HG03064 (cell line): ENCODE results near the gene TTC9.

Experiments
- ATAC-seq: cut with Tn5 transposase; IDR thresholded peaks from one replicate; pipeline ENCODE4 v1.9.1; 2021; ENCODE audit warnings: low read depth; ENCODE audit not compliant: unreplicated experiment

The TTC9 gene

GRCh38 chr14:70643967-70644366, 2.3 kb downstream of the TTC9 start:
- ATAC-seq: no peak

DNA sequence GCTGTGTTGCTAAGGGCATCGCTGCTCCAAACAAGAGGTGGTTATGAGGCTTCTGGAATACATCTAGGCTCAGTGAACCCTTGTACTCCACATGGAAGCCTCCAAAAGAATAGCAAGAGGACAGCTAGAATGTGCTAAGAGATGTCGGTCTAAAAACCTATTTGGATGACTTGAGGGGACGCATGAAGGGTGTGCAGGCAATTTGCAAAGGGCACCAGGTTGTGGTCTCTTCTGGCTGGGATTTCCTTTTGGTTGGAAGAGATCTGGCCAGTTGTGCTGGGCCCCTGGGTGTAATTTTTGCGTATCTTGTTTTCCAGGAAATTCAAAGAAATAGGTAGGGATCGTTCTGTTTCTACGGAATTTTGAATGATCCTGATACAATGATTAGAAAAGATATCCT, 4.2 kb downstream of the TTC9 start:
- no peak for ATAC-seq

- ATAC-seq: no peak
Measured at GRCh38 chr14:70646705-70647104, 5.0 kb downstream of the TTC9 start.

DNA sequence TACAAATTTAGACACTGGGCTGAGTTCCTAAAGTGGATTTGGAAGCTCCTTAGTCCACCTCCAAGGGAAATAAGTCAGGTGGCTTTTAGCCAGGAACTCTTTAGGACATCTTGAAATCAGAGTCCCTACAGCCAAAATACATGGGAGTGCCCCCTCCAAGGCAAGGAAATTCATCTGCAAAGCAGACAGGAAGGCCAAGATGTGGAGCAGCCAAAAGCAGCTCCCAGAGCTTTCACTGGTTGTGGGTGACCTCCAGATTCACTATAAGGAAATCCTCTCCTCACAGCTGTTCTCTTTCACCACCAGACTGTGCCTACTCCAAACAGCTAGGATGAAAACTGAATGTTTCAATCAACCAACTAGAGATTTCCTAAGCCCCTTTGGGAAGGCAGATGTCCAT, 6.6 kb downstream of the TTC9 start:
- ATAC-seq: no peak

- ATAC-seq: no peak
Measured at GRCh38 chr14:70649803-70650202, 8.1 kb downstream of the TTC9 start.

DNA sequence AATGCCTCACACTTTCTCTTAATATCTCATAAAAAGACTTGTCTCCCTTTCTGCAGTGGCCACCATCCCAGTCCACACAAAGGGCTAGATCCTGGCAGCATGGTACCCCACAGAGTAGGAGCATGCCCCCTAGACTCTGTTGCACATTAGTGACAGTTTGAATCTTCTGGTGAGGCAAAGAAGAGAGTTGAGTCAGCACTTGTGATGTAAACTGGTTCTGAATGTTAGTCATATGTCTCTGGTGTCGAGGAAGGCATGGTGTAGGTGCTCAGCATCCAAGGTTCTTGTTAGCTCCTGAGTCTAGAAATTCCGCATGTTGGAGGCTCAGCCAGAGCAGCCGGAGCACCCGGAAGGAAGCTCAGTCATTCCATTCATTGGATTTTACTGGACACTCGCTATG, 9.8 kb downstream of the TTC9 start:
- no peak for ATAC-seq

DNA sequence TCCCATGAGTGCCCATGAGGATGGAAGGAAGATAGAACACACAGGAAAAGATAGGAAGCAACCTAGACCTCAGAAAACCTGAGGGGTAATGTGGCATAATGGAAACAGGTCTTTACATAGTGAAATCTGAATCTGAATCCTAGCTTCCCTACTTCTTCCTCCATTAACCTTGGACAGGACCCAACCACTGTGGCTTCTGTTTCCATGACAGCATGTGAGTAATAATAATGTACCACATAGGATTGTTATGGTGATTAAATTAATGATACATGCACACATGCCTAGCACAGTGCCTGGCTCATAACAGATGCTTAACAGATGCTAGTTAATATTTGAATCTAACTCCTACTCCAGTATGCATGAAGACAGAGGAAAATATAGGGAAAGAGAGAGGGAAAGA, 11.2 kb downstream of the TTC9 start:
- no peak for ATAC-seq

- no peak for ATAC-seq
Measured at GRCh38 chr14:70653662-70654061, 11.9 kb downstream of the TTC9 start.

DNA sequence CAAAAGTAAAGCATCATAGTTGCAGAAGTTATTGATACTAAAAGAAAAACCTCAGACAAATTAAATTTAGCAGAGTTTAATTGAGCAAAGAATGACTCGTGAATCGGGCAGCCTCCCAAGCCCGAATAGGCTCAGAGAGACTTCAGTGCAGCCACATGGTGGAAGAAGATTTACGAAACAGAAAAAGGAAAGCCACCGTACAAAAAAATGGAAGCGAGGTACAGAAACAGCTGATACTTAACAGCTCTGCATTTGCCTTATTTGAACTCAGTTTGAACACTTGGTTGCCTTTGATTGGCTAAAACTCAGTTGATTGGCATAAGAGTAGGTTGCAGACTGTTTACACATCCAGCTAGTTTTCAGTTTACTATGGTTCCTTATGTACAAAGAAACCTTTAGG, 12.9 kb downstream of the TTC9 start:
- no peak for ATAC-seq

GRCh38 chr14:70655110-70655826, 13.6 kb downstream of the TTC9 start:
- ATAC-seq: no peak

DNA sequence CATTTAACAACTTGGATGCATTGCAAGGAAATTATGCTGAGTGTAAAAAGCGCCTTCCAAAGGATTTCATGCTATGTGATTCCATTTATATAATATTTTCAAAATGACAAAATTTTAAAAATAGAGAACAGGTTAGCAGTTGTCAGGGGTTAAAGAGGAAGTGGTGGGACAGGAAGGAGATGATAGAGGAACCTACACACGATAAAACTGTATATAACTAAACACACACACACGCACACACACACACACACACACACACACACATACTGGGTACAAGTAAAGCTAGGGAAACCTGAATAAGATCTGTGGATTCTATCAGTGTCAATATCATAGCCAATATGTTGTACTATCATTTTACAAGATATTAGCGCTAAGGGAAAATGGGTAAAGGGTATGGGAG, 17.2 kb downstream of the TTC9 start:
- no peak for ATAC-seq

DNA sequence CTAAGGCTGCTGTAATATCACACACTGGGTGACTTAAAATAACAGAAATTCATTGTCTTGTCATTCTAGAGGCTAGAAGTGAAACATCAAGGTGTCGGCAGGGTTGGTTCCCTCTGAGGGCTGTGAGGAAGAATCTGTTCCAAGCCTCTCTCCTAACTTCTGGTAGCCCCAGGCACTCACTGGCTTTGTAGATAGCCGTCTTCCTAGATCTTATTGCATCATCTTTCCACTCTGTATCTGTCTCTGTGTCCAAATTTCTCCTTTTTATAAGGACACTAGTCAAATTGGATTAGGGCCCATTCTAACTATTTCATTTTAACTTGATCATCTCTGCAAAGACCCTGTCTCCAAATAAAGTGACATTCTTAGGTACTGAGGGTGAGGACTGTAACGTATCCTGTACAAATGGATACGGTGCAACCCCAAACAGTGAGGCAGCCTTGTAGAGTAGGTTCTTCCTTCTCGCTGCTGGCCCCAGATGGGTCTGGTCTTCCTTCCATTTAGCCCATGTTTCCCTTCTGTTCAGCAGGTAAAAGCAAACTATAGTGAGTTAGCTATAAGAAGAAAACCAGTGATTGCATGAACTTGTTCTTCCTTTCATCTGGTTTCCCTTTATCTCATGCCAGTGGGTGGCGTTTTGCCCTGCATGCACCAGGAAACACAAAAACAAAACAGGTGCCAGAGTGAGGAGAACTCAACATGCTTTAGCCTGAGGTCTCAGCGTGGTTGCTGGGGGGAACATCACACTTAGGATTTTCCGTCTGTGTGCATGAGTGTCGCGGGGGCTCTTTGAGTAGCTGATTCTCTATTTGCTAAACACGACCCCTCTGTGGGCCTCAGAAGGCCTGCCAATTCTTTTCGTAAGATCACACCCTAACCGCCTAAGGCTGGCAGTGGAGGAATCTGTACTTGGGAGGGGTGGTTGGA, 19.5 kb downstream of the TTC9 start:
- ATAC-seq: no peak

DNA sequence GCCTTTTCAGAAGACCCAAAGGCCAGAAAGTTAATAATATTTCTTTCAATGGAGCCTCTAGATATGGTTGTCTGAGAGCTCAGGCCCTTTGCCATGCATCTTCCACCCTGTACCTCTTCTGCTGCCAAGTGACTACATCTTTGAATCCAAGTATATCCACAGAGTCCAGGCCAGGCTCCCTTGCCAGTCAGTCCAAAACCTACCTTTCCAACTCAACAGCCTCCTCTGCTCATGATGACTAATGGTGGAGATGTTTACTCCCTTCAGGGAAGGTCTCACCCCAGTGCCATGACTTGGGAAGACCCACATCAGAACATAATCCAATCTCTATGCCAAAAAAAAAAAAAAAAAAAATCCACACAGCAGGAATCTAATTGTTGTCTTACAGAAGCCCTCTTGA, 20.4 kb downstream of the TTC9 start:
- no peak for ATAC-seq

- ATAC-seq: no peak
Measured at GRCh38 chr14:70662816-70663215, 21.1 kb downstream of the TTC9 start.

- ATAC-seq: peak; percentile 39
Measured at GRCh38 chr14:70663707-70664179, 22.0 kb downstream of the TTC9 start.

DNA sequence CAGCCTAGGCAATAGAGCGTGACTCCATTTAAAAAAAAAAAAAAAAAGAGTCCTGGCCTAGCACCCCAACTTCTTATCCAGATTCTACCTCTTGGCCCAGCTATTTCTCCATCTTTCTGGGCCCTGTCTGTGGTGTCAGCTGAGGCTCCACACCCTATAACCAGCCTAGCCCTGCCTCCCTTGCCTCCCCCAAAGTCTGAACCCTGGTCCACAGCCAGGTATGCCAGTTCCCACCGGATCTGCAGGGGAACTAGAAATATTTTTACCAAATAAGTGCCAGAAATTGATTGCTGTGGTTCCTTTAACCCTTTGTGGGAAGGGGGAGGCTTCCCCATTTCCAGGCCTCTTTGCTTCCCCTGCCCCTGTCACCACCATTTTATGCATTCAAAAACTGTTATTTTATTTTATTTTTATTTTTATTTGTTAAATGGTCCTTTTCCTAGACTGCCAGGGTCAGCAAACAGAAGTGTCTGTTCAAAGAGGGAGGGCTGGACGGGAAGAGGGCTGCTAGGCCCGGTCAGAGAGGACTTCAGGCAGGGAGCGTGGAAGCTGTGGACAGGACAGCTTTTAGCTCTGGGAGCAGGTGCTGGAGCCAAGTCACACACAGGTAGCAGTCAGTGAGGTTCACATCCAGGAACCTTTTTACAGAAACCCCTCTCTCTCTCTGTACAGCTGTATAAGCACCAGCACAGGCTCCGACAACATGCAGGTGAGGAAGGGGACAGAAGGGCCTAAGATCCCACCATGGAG, 23.2 kb downstream of the TTC9 start:
- ATAC-seq: peak; percentile 14

DNA sequence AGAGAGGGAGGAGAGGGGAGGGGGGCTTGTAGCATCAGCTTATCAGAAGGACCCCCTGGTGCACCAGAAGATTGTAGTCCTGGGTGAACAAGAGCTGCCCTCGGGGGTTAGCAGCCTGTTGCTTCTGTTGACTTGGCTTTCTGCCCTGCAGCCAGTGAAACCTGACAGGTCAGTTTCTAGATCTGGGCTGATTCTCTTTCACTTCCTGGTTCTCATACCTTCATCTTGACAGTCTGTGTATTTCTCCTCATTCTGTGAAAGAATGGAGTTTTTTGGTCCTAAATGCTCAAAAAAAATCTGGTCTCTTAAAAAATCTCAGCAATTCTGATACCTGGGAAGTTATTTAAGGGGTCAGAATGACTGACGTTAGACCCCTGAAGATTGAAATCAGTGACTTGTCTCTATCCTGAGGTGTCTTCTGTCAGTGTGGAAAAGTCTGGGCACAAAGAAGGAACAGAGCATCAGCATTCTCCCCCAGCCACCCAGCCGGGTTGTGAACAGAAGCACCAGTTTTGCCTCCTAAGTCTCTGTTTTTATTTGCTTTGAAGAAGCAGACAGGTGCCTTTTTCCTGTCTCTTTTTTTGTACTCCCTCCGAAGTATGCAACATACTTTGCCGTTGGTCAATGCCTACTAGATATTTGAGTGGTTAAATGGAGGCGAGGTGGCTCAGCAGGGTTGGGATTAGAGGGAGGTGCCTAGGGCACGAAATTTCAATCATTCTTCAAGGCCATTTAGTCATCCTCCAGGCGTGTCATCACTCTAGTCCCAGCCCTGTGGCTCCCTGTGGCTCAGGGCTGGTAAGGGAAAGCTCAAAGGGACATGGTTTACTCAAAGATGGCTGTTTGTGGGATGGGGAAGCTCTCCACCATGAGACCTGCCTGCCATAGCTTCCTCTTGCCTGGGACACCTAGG, 24.0 kb downstream of the TTC9 start:
- peak; percentile 44 for ATAC-seq

- ATAC-seq: no peak
Measured at GRCh38 chr14:70666361-70666686, 24.6 kb downstream of the TTC9 start.

- ATAC-seq: no peak
Measured at GRCh38 chr14:70670992-70671651, 29.4 kb downstream of the TTC9 start.
